ENCODE results near the gene NES.

NES gene

DNA sequence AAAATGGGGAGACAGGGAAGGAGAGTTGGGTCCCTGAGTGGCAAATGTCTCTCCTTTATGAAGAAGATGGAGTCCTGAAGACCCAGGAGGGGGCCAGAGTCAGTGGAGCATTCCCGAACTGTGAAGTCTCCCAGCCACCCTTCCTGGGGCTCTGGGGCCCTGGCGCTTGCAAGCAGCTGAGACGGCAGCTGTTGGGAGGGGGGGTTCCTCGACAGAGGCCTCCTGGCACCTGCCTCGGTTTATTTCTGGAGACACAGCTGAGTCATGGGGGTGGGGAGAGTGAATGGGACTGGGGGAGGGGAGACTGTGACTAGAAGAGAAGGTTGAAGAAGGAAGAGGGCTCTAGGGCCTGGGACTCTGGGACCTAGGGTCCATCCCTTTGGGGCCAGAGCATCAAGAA lies 14.0 kb downstream of the NES start:
- TF ChIP-seq, protein P1, sequence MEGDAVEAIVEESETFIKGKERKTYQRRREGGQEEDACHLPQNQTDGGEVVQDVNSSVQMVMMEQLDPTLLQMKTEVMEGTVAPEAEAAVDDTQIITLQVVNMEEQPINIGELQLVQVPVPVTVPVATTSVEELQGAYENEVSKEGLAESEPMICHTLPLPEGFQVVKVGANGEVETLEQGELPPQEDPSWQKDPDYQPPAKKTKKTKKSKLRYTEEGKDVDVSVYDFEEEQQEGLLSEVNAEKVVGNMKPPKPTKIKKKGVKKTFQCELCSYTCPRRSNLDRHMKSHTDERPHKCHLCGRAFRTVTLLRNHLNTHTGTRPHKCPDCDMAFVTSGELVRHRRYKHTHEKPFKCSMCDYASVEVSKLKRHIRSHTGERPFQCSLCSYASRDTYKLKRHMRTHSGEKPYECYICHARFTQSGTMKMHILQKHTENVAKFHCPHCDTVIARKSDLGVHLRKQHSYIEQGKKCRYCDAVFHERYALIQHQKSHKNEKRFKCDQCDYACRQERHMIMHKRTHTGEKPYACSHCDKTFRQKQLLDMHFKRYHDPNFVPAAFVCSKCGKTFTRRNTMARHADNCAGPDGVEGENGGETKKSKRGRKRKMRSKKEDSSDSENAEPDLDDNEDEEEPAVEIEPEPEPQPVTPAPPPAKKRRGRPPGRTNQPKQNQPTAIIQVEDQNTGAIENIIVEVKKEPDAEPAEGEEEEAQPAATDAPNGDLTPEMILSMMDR (IDR thresholded peaks at IDR 0.05; ENCODE audit: control insufficient read depth, insufficient read depth, low read depth, low read length, missing control alignments), result no peak
- DNase-seq (ENCODE audit: low read depth), result no peak
- no peak overlapping the region for H3K4me3 ChIP-seq (ENCODE audit: control insufficient read depth, low read depth, low read length)

DNA sequence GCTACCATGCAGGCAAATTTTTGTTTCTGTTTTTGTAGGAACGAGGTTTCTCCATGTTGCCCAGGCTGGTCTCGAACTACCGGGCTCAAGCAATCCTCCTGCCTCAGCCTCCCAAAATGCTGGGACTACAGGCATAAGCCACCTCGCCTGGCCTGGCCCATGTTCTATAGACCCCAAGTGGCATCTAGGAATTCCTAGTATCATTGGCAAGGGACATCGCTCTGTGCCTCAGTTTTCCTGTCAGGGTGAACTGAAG lies 14.5 kb downstream of the NES start:
- H3K4me3 ChIP-seq (ENCODE audit: control insufficient read depth, low read depth, low read length), result no peak overlapping the region
- TF ChIP-seq, protein P1 (IDR thresholded peaks at IDR 0.05; ENCODE audit: control insufficient read depth, insufficient read depth, low read depth, low read length, missing control alignments), result no peak
- no peak for DNase-seq (ENCODE audit: low read depth)

DNA sequence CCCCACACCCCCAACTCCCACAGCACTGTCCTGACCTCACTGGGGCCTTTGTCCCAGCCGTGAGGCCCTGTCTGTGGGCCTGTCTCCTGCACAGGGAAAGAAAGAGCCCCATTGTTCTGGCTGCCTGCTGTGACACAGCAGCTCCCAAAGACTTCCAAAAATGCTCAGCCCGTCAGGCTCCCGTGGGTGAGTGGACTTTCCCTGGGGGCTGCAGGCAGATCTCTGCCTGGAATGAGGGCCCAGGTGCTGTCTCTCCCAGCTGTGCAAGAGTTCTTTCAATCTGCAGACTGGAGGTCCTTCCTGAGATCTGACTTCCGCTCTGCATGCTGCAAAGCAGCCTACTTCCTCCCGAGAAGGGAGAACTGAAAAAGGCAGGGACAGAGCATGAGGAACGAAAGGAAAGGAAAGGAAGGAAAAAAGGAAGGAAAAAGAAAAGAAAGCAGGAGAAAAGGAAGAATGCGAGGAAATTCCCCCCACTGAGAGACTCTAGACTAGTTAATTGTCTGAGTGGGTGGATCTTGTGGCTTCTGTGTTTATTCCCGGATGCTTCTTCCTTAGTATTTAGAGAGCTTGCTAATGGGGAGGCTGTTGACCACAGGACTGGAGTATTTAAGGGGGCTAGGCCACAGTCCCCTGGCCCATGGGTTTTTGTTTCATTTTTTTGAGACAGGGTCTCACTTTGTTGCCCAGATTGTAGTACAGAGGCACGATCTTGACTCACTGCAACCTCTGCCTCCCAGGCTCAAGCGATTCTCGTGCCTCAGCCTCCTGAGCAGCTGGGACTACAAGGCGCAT lies 15.0 kb downstream of the NES start:
- H3K4me3 ChIP-seq (ENCODE audit: control insufficient read depth, low read depth, low read length), result no peak overlapping the region
- TF ChIP-seq, protein P1 (IDR thresholded peaks at IDR 0.05; ENCODE audit: control insufficient read depth, insufficient read depth, low read depth, low read length, missing control alignments), result no peak
- no peak for DNase-seq (ENCODE audit: low read depth)

DNA sequence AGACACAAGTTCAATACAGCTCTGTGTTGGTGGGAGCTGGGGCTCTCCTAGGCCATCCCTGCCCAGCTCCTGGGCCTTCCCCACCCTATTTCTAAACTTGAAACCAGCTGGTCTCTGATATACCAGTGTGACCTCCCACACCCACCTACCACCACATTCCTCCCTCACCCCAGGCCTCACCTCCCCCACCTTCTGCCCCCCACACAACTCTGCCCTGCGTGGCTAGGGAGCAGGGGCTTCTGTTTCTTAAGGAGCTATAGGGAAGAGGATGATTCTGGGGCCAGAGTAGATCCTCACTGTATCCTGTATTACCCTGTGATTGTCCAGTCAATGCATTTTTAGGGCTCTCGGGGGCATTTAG lies 16.5 kb downstream of the NES start:
- DNase-seq (ENCODE audit: low read depth), result no peak
- TF ChIP-seq, protein P1 (IDR thresholded peaks at IDR 0.05; ENCODE audit: control insufficient read depth, insufficient read depth, low read depth, low read length, missing control alignments), result no peak
- H3K4me3 ChIP-seq (ENCODE audit: control insufficient read depth, low read depth, low read length), result no peak overlapping the region

DNA sequence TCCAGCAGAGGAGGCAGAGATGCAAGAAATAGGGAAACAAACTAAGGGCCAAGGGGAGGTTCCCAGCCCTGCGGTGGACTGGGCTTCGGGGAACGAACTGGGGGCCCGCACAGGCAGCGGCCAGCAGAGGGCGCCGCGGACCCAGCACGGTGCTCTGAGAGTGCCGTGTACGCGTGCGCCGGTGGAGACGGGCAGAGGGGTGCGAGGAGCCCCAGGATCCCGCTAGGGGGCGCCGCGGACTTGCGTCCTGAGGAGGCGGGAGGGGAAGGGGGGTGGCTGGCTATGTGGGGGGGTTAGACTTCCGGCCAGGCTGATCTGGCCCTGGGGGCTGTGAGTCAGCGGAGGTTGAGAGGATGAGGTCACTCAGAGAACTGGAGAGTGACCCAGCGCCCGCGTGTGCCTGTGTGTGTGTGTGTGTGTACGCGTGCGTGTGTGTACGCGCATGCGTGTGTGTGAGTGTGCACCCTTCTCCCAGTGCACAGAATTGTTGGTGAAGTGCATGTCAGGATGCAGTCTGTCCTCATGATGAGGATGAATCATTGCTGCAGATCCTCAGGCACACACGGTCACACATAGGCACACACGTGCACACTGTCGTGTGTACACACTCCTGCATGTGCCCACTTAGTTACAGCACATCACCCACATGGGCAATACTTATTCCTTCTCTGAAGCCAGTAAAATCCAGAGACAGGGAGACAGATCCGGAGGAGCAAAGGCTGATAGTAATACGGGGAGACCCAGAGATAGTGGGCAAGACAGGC lies 17.0 kb downstream of the NES start:
- TF ChIP-seq, protein P1 (IDR thresholded peaks at IDR 0.05; ENCODE audit: control insufficient read depth, insufficient read depth, low read depth, low read length, missing control alignments), result peak; percentile 99
- H3K4me3 ChIP-seq (ENCODE audit: control insufficient read depth, low read depth, low read length), result no peak overlapping the region
- DNase-seq (ENCODE audit: low read depth), result peak; percentile 93

DNA sequence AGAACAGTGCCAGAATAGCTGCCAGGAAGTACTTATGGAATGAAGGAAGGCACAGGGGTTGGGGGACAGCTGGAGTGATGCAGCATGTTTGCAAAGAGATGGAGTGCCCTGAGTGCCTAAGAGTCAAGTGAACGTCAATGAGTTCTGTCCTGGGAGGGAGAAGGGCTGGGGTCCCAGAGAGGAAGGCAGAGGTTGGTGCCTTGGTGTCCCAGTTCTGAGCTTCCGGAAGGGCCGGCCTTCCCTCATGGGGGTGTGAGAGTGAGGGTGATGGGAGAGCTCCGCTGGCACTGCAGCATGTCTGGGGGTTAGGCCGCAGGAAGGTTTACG lies 17.6 kb downstream of the NES start:
- H3K4me3 ChIP-seq (ENCODE audit: control insufficient read depth, low read depth, low read length), result no peak overlapping the region
- TF ChIP-seq, protein P1 (IDR thresholded peaks at IDR 0.05; ENCODE audit: control insufficient read depth, insufficient read depth, low read depth, low read length, missing control alignments), result no peak
- DNase-seq (ENCODE audit: low read depth), result no peak
